K562 (cell line): ENCODE results near the gene TRABD. TPM values are rescaled to one million over a fixed set of nuclear protein-coding genes. Genes with fewer than 3 reads are reported as not detected.

Source experiments
- ELF2 ChIP-seq: fragments of 250-450 bp; sonication (Bioruptor Pico); IDR thresholded peaks from 2 replicates; pipeline ENCODE4 v1.5.0; 2021; ENCODE audit warnings: mild to moderate bottlenecking
- NFIC ChIP-seq: fragments of 450-650 bp; IDR thresholded peaks from 2 replicates; pipeline ENCODE4 v1.6.1; 2017; ENCODE audit warnings: mild to moderate bottlenecking, inconsistent platforms
- PHF20 ChIP-seq: fragments of 450-650 bp; IDR thresholded peaks from 2 replicates; pipeline ENCODE4 v1.6.1; 2018; ENCODE audit not compliant: partially characterized antibody
- POLR2G ChIP-seq: fragments of 200-400 bp; formaldehyde crosslinking; IDR thresholded peaks from 2 replicates; pipeline ENCODE4 v1.6.1; 2017; ENCODE audit warnings: low read depth, mild to moderate bottlenecking, antibody characterized with exemption, low read length, moderate library complexity
- SNIP1 ChIP-seq: fragments of 450-650 bp; IDR thresholded peaks from 2 replicates; pipeline ENCODE4 v1.7.1; 2017; ENCODE audit warnings: low read depth, mild to moderate bottlenecking
- TAF9B ChIP-seq: fragments of 450-650 bp; IDR thresholded peaks from 2 replicates; pipeline ENCODE4 v1.6.1; 2018; ENCODE audit warnings: mild to moderate bottlenecking; ENCODE audit not compliant: partially characterized antibody
- USF2 ChIP-seq: sonication (generic); formaldehyde crosslinking; IDR thresholded peaks from 2 replicates; pipeline ENCODE4 v1.5.0; 2020; ENCODE audit warnings: missing genetic modification reagents
- ZNF398 ChIP-seq: fragments of 250-450 bp; sonication (Bioruptor Pico); IDR thresholded peaks from 2 replicates; pipeline ENCODE4 v1.8.0; 2021; ENCODE audit warnings: moderate library complexity, mild to moderate bottlenecking, inconsistent platforms
- polyA plus RNA-seq, 8 experiments: library from polyadenylated mRNA; depleted of rRNA in 4 of 8; stranded (reverse) in 5 of 8; unstranded in 3 of 8; fragments of >200 nt; fragmentation: Nextera tagmentation in 2 of 8; fragmentation: Illumina TruSeq in 1 of 8; extraction: Ambion mirVana in 2 of 8; extraction: Trizol in 1 of 8; gene quantifications; 2 replicates each; pipeline versions ENCODE4 v1.2.1 to v1.2.3, GENCODE V29; 2011 to 2014; ENCODE audit warnings: inconsistent platforms in 1 of 8, missing spikeins in 1 of 8
- total RNA-seq, 7 experiments: library from RNA; depleted of rRNA in 6 of 7; stranded (reverse); fragments of >200 nt in 6 of 7; fragmentation: Illumina TruSeq in 2 of 7; extraction: Trizol in 2 of 7; gene quantifications; 2 replicates each; pipeline versions ENCODE4 v1.2.1 to v1.2.3, GENCODE V29; 2011 to 2021; ENCODE audit warnings: low replicate concordance in 1 of 7
- TF ChIP-seq, protein P1 (sequence below): fragments of 250-450 bp; sonication (Bioruptor Pico); IDR thresholded peaks from 2 replicates; pipeline ENCODE4 v1.4.0; 2020; ENCODE audit warnings: borderline replicate concordance
- TF ChIP-seq, protein P2 (sequence below): fragments of 450-650 bp; IDR thresholded peaks from 2 replicates; pipeline ENCODE4 v1.6.1; 2016; ENCODE audit warnings: mild to moderate bottlenecking, moderate library complexity

TRABD gene
- total and polyA plus RNA-seq, 9 of the 15 experiments (the other 6 are each of a cell fraction or from before 2014, with no cell fraction given) = 0.08 to 62.9 (median 14.0) TPM

- TF ChIP-seq, protein P1, sequence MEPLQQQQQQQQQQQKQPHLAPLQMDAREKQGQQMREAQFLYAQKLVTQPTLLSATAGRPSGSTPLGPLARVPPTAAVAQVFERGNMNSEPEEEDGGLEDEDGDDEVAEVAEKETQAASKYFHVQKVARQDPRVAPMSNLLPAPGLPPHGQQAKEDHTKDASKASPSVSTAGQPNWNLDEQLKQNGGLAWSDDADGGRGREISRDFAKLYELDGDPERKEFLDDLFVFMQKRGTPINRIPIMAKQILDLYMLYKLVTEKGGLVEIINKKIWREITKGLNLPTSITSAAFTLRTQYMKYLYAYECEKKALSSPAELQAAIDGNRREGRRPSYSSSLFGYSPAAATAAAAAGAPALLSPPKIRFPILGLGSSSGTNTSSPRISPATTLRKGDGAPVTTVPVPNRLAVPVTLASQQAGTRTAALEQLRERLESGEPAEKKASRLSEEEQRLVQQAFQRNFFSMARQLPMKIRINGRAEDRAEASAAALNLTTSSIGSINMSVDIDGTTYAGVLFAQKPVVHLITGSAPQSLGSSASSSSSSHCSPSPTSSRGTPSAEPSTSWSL (CRISPR knock-in tag) = no peak
- TF ChIP-seq PHF20 (no peak), POLR2G (peak; percentile 58), ELF2 (CRISPR knock-in tag) (no peak), TAF9B (peak; percentile 31), SNIP1 (no peak), ZNF398 (CRISPR knock-in tag) (no peak), USF2 (CRISPR knock-in tag) (peak; percentile 85), NFIC (peak; percentile 71)
- TF ChIP-seq, protein P2, sequence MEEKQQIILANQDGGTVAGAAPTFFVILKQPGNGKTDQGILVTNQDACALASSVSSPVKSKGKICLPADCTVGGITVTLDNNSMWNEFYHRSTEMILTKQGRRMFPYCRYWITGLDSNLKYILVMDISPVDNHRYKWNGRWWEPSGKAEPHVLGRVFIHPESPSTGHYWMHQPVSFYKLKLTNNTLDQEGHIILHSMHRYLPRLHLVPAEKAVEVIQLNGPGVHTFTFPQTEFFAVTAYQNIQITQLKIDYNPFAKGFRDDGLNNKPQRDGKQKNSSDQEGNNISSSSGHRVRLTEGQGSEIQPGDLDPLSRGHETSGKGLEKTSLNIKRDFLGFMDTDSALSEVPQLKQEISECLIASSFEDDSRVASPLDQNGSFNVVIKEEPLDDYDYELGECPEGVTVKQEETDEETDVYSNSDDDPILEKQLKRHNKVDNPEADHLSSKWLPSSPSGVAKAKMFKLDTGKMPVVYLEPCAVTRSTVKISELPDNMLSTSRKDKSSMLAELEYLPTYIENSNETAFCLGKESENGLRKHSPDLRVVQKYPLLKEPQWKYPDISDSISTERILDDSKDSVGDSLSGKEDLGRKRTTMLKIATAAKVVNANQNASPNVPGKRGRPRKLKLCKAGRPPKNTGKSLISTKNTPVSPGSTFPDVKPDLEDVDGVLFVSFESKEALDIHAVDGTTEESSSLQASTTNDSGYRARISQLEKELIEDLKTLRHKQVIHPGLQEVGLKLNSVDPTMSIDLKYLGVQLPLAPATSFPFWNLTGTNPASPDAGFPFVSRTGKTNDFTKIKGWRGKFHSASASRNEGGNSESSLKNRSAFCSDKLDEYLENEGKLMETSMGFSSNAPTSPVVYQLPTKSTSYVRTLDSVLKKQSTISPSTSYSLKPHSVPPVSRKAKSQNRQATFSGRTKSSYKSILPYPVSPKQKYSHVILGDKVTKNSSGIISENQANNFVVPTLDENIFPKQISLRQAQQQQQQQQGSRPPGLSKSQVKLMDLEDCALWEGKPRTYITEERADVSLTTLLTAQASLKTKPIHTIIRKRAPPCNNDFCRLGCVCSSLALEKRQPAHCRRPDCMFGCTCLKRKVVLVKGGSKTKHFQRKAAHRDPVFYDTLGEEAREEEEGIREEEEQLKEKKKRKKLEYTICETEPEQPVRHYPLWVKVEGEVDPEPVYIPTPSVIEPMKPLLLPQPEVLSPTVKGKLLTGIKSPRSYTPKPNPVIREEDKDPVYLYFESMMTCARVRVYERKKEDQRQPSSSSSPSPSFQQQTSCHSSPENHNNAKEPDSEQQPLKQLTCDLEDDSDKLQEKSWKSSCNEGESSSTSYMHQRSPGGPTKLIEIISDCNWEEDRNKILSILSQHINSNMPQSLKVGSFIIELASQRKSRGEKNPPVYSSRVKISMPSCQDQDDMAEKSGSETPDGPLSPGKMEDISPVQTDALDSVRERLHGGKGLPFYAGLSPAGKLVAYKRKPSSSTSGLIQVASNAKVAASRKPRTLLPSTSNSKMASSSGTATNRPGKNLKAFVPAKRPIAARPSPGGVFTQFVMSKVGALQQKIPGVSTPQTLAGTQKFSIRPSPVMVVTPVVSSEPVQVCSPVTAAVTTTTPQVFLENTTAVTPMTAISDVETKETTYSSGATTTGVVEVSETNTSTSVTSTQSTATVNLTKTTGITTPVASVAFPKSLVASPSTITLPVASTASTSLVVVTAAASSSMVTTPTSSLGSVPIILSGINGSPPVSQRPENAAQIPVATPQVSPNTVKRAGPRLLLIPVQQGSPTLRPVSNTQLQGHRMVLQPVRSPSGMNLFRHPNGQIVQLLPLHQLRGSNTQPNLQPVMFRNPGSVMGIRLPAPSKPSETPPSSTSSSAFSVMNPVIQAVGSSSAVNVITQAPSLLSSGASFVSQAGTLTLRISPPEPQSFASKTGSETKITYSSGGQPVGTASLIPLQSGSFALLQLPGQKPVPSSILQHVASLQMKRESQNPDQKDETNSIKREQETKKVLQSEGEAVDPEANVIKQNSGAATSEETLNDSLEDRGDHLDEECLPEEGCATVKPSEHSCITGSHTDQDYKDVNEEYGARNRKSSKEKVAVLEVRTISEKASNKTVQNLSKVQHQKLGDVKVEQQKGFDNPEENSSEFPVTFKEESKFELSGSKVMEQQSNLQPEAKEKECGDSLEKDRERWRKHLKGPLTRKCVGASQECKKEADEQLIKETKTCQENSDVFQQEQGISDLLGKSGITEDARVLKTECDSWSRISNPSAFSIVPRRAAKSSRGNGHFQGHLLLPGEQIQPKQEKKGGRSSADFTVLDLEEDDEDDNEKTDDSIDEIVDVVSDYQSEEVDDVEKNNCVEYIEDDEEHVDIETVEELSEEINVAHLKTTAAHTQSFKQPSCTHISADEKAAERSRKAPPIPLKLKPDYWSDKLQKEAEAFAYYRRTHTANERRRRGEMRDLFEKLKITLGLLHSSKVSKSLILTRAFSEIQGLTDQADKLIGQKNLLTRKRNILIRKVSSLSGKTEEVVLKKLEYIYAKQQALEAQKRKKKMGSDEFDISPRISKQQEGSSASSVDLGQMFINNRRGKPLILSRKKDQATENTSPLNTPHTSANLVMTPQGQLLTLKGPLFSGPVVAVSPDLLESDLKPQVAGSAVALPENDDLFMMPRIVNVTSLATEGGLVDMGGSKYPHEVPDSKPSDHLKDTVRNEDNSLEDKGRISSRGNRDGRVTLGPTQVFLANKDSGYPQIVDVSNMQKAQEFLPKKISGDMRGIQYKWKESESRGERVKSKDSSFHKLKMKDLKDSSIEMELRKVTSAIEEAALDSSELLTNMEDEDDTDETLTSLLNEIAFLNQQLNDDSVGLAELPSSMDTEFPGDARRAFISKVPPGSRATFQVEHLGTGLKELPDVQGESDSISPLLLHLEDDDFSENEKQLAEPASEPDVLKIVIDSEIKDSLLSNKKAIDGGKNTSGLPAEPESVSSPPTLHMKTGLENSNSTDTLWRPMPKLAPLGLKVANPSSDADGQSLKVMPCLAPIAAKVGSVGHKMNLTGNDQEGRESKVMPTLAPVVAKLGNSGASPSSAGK = peak; percentile 76
Measured at GRCh38 chr22:50218996-50219727, 33.4 kb downstream of the TRABD start (continued).
